Measurements from ENCODE around the gene E2F1. TPM values are rescaled to one million over a fixed set of nuclear protein-coding genes. Genes with fewer than 3 reads are reported as not detected.

The E2F1 gene
- total RNA-seq, 1 experiment from 2014 or later: 7.9 TPM

DNA sequence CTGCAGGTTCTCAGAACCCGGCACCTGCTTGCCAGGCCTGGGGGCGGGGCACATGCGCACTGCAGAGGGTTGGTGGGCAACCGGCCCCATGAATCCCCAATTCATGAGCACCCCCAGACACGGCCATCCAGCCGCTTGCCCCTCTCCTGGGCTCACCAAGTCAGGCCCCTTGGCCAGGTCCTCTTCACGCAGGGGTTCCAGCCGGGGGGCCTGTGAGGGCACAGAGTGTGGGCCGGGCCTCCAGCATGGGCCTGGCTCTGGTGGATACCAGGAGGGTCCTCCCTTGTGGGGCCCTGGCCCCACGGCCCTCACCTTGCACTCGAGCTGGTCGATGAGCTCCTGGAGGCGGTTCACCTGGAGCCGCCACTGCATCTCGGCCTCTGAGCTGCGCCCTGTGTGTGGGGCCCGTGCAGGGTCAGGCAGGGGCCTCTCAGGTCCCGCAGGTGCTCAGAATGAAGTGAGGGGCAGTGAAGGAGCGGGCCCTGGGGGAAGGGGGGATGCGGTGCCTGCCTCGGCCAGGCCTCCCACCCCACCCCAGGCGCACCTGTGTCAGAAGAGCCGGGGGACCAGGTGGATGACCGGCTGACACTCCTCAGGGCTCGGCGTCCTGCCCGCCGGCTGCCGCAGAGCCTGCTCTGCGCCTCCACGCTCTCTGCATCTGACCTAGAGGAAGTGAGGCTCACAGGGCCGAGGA lies 26.7 kb downstream of the E2F1 start:
- DNase-seq (ENCODE audit: extremely low read depth, low read depth): no peak

- DNase-seq (ENCODE audit: extremely low read depth, low read depth): no peak
Measured at GRCh38 chr20:33658929-33659328, 27.3 kb downstream of the E2F1 start.

GRCh38 chr20:33658510-33658909 lies 27.7 kb downstream of the E2F1 start:
- DNase-seq (ENCODE audit: extremely low read depth, low read depth): no peak

DNA sequence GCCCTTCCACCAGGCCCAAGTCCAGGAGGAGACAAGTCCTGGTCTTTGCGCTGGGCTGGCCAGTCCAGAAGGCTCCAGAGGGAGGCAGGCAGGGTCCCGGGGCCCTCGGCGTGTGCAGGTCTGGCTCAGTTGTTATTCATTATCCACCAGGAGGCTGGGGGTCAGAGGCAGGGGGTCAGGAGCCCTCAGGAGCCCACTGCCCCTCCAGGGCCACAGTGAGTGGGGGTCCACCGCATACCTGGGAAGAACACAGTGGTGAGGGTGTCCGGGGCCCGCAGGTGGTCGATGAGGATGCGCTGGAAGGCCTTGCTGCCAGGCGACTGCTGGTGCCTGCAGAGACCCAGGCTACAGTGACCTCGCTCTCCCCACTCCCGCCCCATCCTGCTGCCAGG lies 28.5 kb downstream of the E2F1 start:
- no peak for DNase-seq (ENCODE audit: extremely low read depth, low read depth)

- no peak for DNase-seq (ENCODE audit: extremely low read depth, low read depth)
Measured at GRCh38 chr20:33656783-33657703, 29.1 kb downstream of the E2F1 start.

DNA sequence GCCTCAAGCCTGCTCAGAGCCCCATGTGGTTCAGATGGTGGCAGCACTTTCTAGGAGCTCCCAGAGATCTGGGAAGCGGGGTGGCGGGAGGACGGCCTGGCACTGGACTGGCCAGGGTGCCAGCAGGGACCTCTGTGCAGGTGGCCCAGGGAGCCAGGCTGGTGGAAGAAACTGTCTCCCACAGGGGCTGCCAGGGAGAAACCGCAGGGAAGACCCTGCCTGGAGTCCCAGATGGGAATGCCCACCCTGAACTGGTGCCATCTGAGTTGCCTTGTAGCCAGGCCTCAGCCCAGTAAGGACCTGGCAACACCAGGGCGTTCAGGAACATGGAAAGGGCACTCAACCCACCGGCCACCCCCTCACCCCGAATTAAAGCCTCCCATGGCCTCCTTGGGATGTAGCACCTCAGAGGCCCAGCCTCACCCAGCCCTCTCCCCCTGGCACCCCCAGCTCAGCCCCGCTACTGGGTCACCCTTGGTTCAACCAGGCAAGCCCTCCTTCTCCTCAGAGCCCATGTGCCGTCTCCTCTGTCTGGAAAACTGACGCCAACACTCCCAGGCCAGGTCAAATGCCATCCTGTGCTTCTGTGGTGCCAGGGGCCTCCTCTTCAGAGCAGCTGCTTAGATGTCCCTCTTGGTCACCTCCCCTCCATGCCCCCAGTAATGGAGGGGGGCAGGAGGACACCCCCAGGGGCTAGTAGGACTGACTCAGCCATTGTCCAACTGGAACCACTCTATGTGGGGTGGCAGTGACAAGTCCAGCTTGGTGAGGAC lies 30.0 kb downstream of the E2F1 start:
- DNase-seq (ENCODE audit: extremely low read depth, low read depth): no peak

GRCh38 chr20:33655164-33655563 lies 31.0 kb downstream of the E2F1 start:
- no peak for DNase-seq (ENCODE audit: extremely low read depth, low read depth)

DNA sequence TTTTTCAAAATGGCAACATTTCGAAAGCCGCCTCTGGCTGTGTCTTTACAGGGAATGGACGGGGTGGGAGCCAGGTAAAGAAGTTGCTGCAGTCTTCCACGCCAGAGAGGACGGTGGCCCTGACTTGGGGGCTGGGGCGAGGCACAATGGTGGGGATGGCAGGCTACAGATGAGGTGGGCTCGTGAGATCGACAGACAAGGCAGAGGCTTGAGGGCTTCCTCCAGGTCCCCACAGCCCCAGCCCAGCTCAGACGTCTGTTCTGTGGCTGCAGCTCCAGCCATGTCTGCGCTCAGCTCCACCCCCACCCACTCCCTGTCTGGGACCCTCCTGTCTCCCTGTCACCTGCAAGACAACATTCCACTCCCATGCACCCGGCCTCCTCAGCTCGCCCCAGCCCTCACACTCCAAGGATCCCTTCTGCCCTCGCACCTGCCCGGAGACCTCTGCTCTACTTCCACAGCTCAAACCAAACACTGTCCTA lies 31.5 kb downstream of the E2F1 start:
- DNase-seq (ENCODE audit: extremely low read depth, low read depth): no peak

DNA sequence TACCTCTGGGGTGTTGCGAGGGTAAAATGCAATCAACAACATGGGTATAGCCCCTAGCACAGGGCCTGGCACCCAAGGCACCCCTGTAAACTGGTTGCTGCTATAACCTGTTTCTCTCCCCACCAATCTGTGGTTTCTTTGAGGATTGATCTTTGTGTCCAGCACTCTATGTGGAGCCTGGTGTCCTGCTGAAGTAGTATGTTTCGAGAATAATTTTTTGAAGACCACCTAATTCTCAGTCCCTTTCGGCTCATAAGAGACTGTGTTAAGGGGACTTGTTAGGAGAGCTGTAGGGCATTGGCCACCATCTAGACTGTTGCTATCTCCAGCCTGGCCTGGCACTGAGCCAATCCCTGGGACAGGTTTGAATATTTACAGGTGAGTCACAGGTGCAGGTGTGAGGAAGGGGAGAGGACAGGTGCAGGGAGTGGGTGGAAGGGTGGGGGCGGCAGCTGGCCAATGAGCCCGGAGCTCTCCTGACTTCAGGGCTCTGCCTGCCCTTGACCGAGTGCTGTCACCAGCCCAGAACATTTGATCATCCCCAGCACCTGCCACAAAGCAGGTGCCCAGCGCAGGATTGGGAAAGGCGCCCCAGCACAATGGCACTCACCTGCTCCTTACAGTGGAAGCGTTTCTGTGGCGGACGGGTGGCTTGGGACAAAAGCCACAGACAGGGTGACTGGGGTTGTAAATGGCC lies 32.1 kb downstream of the E2F1 start:
- no peak for DNase-seq (ENCODE audit: extremely low read depth, low read depth)

DNA sequence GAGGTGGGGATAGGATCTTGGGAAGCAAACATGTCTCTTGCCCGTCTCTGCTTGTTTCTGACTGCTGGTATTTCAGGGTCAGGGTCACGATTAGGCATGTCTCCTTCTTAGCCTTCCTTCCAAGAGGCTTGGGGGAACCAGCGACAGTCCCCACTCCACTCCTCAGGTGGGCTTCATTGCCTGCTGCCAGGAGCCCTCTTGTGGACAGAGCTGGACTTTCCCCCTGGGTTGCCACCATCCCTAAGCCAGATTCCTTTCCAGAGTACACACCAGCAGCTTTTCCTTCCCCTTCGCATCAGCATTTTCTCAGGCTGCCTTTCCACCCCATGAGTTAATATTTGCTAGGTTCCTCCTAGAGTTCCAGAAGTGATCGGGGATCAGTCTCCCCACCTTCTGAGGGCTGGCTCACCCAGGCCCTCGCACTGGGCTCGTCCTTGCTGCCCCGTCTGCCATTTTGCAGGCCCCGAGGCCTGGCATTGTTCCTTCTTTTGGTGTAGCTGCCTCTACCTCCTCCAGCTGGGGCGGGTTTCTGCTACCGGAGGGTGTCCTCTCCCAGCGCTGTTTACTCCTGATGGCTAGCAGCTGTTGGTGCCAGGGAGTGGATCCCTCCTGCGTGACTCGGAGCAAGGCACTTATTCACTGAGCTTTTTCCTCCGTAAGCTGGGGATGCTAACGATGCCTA lies 32.8 kb downstream of the E2F1 start:
- DNase-seq (ENCODE audit: extremely low read depth, low read depth): peak; percentile 55

GRCh38 chr20:33651562-33652048 lies 34.6 kb downstream of the E2F1 start:
- no peak for DNase-seq (ENCODE audit: extremely low read depth, low read depth)

DNA sequence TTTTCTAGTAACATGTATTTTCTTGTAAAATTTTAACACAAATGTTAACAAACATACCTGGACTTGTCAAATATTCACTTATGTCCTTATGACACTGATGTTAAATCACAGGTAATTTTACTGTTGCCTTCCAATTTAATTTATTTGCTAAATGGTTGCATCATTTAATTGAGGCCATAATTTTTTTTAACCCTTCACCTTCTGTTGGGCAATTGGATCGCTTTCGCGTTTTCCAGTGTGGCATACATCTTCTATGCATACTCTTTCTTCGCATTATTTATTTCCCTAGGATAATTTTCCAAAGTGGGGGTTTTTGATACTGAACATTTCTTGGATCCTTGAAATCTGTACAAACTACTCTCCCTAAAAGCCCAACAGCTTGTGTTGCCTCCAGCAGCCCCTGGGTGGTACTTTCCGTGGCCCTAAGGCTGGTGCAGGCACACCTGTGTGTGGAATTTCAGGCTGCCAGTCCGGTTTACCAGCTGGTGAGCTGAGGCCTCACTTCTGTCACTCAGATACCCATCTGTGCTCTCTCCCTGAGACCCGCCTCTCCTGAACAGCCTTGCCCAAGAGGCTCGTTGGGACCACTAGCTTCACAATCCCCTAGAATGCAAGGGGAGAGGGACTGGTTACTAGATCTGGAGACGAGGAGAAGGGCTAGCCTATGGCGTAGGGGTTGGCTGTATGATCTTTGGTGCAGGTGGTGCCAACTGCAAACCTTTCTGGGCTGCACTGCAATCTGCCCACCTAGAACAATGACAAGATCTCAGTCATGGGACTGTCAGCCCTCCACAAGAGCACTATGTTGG lies 35.2 kb downstream of the E2F1 start:
- no peak for DNase-seq (ENCODE audit: extremely low read depth, low read depth)

- DNase-seq (ENCODE audit: extremely low read depth, low read depth): no peak
Measured at GRCh38 chr20:33650111-33650752, 36.0 kb downstream of the E2F1 start.

DNA sequence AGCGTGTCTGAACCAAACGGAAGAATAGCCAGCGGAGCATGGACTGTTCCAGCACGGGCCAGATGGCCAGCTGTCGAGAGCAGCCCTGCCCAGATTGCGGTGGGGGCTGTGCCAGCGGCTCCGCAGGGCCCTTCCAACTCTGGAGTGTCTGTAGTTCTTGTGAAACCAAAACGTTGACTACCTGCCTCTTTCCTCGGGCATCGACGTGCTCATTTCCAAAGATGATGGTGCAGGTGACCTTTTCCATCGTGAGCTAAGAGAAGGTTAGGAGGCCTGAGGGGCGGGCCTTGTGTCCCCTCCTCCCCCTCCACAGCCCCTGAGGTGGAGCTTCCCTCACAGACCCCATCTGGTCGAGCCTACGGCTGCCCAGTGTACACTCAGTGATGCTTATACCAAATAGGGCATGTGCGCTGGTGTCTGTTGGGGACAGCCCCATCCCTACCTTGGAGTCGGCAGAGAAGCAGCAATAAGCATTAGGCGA lies 36.9 kb downstream of the E2F1 start:
- no peak for DNase-seq (ENCODE audit: extremely low read depth, low read depth)

GRCh38 chr20:33648396-33649004 lies 37.7 kb downstream of the E2F1 start:
- DNase-seq (ENCODE audit: extremely low read depth, low read depth): no peak

DNA sequence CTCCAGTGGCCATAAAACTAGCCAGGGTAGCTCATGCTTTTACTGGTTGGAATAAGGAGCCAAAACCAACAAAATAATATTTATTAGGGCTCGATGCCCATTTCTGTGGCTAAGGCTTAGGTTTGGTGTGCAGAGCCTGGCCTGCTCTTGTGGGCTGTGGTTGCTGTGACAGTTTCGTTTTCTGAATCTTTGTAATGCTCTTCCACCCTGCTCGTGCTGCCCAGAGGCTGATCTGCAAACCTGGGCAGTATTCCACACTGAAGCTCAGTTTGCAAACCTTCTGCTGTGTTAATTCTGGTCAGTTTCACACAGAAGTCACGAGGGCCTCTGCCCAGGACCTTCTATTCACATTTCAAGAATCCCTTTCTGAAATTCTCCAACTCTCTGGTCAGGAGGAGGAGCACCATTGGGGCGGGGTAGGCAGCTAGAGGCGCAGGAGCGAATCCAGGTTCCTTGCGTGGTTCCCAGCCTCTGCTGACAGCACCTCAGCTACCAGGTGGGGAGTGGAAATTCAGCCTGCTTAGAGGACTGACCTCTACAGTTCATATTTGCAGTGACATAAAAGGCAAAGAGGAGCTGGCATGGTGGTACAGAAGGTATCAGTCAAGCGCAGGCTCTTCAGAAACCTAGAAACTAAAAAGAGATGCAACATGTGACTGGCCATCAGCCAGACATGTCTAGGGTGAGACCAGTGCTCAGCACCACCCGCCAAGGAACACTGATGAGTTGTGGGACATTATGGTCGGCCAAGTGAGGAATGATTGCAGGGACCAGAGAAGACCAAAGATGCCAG lies 38.4 kb downstream of the E2F1 start:
- DNase-seq (ENCODE audit: extremely low read depth, low read depth): no peak

Measured in NCI-H460 (cell line).